Stimulated activated memory B cell treated with anti-CD40 and anti-IgM and Interleukin-4, amounts not matched to agents 10 μg/mL and 1 μg/mL and 100 μg/mL, for 72 hours (primary cell): ENCODE results near the gene DSCAM.

Experiments
- ATAC-seq: fragments of 150-1000 bp; cut with Tn5 transposase; 2 replicates; pipeline ENCODE4 v1.10.0; 2021
- H3K27ac Mint-ChIP-seq: one replicate; pipeline ENCODE4 v1.8.0; 2022; ENCODE audit warnings: mild to moderate bottlenecking, mixed read lengths
- H3K27me3 Mint-ChIP-seq: one replicate; pipeline ENCODE4 v1.8.0; 2022; ENCODE audit warnings: mixed read lengths
- H3K36me3 Mint-ChIP-seq: one replicate; pipeline ENCODE4 v1.8.0; 2022; ENCODE audit warnings: mixed read lengths
- H3K4me1 Mint-ChIP-seq: one replicate; pipeline ENCODE4 v1.8.0; 2022; ENCODE audit warnings: mixed read lengths
- H3K4me3 Mint-ChIP-seq: one replicate; pipeline ENCODE4 v1.8.0; 2022; ENCODE audit warnings: mild to moderate bottlenecking, moderate library complexity, mixed read lengths
- H3K9me3 Mint-ChIP-seq: one replicate; pipeline ENCODE4 v1.8.0; 2022; ENCODE audit warnings: mixed read lengths

DSCAM gene

GRCh38 chr21:40254540-40255465 lies 592.2 kb downstream of the DSCAM start:
- no peak overlapping the region for H3K4me3 Mint-ChIP-seq
- H3K27me3 Mint-ChIP-seq, result no peaks in the 10 kb centered on the region
- peaks cover 7% of the 10 kb centered on the region for H3K9me3 Mint-ChIP-seq
- H3K36me3 Mint-ChIP-seq, result no peaks in the 10 kb centered on the region
- H3K27ac Mint-ChIP-seq, result no peak overlapping the region
- ATAC-seq, result no peak
- H3K4me1 Mint-ChIP-seq, result no peaks in the 10 kb centered on the region

- ATAC-seq, result no peak
- no peak overlapping the region for H3K4me3 Mint-ChIP-seq
Observed at GRCh38 chr21:40253112-40253511, 593.8 kb downstream of the DSCAM start.

GRCh38 chr21:40250514-40251294 lies 596.3 kb downstream of the DSCAM start:
- H3K27me3 Mint-ChIP-seq, result no peaks in the 10 kb centered on the region
- no peaks in the 10 kb centered on the region for H3K36me3 Mint-ChIP-seq
- H3K9me3 Mint-ChIP-seq, result peaks cover 19% of the 10 kb centered on the region
- no peak overlapping the region for H3K27ac Mint-ChIP-seq
- H3K4me1 Mint-ChIP-seq, result no peaks in the 10 kb centered on the region
- H3K4me3 Mint-ChIP-seq, result no peak overlapping the region
- no peak for ATAC-seq

More at GRCh38 chr21:40253112-40253511, 593.8 kb downstream of the DSCAM start:
- no peaks in the 10 kb centered on the region for H3K27me3 Mint-ChIP-seq
- peaks cover 13% of the 10 kb centered on the region for H3K9me3 Mint-ChIP-seq
- no peak overlapping the region for H3K27ac Mint-ChIP-seq
- no peaks in the 10 kb centered on the region for H3K4me1 Mint-ChIP-seq
- H3K36me3 Mint-ChIP-seq, result no peaks in the 10 kb centered on the region

- Mint-ChIP-seq H3K36me3 (no peaks in the 10 kb centered on the region), H3K4me3 (no peak overlapping the region), H3K9me3 (peaks cover 12% of the 10 kb centered on the region), H3K27ac (no peak overlapping the region), H3K27me3 (no peaks in the 10 kb centered on the region), H3K4me1 (no peaks in the 10 kb centered on the region)
- ATAC-seq, result no peak
Observed at GRCh38 chr21:40244981-40245380, 602.0 kb downstream of the DSCAM start.

GRCh38 chr21:40243685-40244084 lies 603.3 kb downstream of the DSCAM start:
- ATAC-seq, result no peak
- Mint-ChIP-seq H3K36me3 (no peaks in the 10 kb centered on the region), H3K27me3 (no peaks in the 10 kb centered on the region), H3K4me1 (no peaks in the 10 kb centered on the region), H3K27ac (no peak overlapping the region), H3K9me3 (peaks cover 11% of the 10 kb centered on the region), H3K4me3 (no peak overlapping the region)

- ATAC-seq, result no peak
- Mint-ChIP-seq H3K27ac (no peak overlapping the region), H3K4me1 (no peaks in the 10 kb centered on the region), H3K27me3 (no peaks in the 10 kb centered on the region), H3K4me3 (no peak overlapping the region), H3K36me3 (no peaks in the 10 kb centered on the region), H3K9me3 (peaks cover 3% of the 10 kb centered on the region)
Observed at GRCh38 chr21:40242586-40243265, 604.2 kb downstream of the DSCAM start.

- Mint-ChIP-seq H3K36me3 (no peaks in the 10 kb centered on the region), H3K9me3 (peaks cover 5% of the 10 kb centered on the region), H3K4me1 (no peaks in the 10 kb centered on the region), H3K27me3 (no peaks in the 10 kb centered on the region), H3K4me3 (no peak overlapping the region), H3K27ac (no peak overlapping the region)
- no peak for ATAC-seq
Observed at GRCh38 chr21:40235528-40235927, 611.4 kb downstream of the DSCAM start.

GRCh38 chr21:40231979-40232378 lies 615.0 kb downstream of the DSCAM start:
- Mint-ChIP-seq H3K4me3 (no peak overlapping the region), H3K9me3 (peaks cover 5% of the 10 kb centered on the region), H3K4me1 (no peaks in the 10 kb centered on the region), H3K36me3 (no peaks in the 10 kb centered on the region), H3K27me3 (no peaks in the 10 kb centered on the region), H3K27ac (no peak overlapping the region)
- no peak for ATAC-seq

GRCh38 chr21:40227096-40227495 lies 619.9 kb downstream of the DSCAM start:
- H3K4me1 Mint-ChIP-seq, result no peaks in the 10 kb centered on the region
- H3K36me3 Mint-ChIP-seq, result no peaks in the 10 kb centered on the region
- no peaks in the 10 kb centered on the region for H3K27me3 Mint-ChIP-seq
- H3K9me3 Mint-ChIP-seq, result peaks cover 4% of the 10 kb centered on the region
- H3K27ac Mint-ChIP-seq, result no peak overlapping the region
- ATAC-seq, result no peak
- no peak overlapping the region for H3K4me3 Mint-ChIP-seq

- Mint-ChIP-seq H3K4me3 (no peak overlapping the region), H3K9me3 (no peaks in the 10 kb centered on the region), H3K4me1 (no peaks in the 10 kb centered on the region), H3K36me3 (no peaks in the 10 kb centered on the region), H3K27ac (no peak overlapping the region), H3K27me3 (no peaks in the 10 kb centered on the region)
- ATAC-seq, result no peak
Observed at GRCh38 chr21:40215941-40216340, 631.0 kb downstream of the DSCAM start.

- Mint-ChIP-seq H3K9me3 (no peaks in the 10 kb centered on the region), H3K4me1 (no peaks in the 10 kb centered on the region), H3K4me3 (no peak overlapping the region), H3K36me3 (no peaks in the 10 kb centered on the region), H3K27me3 (no peaks in the 10 kb centered on the region), H3K27ac (no peak overlapping the region)
- no peak for ATAC-seq
Observed at GRCh38 chr21:40210251-40210650, 636.7 kb downstream of the DSCAM start.

GRCh38 chr21:40208948-40209345 lies 638.0 kb downstream of the DSCAM start:
- no peak overlapping the region for H3K4me3 Mint-ChIP-seq
- no peak overlapping the region for H3K27ac Mint-ChIP-seq
- H3K4me1 Mint-ChIP-seq, result no peaks in the 10 kb centered on the region
- H3K36me3 Mint-ChIP-seq, result no peaks in the 10 kb centered on the region
- H3K9me3 Mint-ChIP-seq, result no peaks in the 10 kb centered on the region
- ATAC-seq, result no peak
- no peaks in the 10 kb centered on the region for H3K27me3 Mint-ChIP-seq

- Mint-ChIP-seq H3K4me3 (no peak overlapping the region), H3K27me3 (no peaks in the 10 kb centered on the region), H3K9me3 (no peaks in the 10 kb centered on the region), H3K36me3 (no peaks in the 10 kb centered on the region), H3K27ac (no peak overlapping the region), H3K4me1 (no peaks in the 10 kb centered on the region)
- ATAC-seq, result no peak
Observed at GRCh38 chr21:40208206-40208947, 638.6 kb downstream of the DSCAM start.

- H3K9me3 Mint-ChIP-seq, result peaks cover 2% of the 10 kb centered on the region
- no peaks in the 10 kb centered on the region for H3K36me3 Mint-ChIP-seq
- H3K27ac Mint-ChIP-seq, result no peak overlapping the region
- no peaks in the 10 kb centered on the region for H3K27me3 Mint-ChIP-seq
- H3K4me3 Mint-ChIP-seq, result no peak overlapping the region
- H3K4me1 Mint-ChIP-seq, result no peaks in the 10 kb centered on the region
- no peak for ATAC-seq
Observed at GRCh38 chr21:40200946-40201345, 646.0 kb downstream of the DSCAM start.

GRCh38 chr21:40200126-40200525 lies 646.8 kb downstream of the DSCAM start:
- no peaks in the 10 kb centered on the region for H3K36me3 Mint-ChIP-seq
- H3K27ac Mint-ChIP-seq, result no peak overlapping the region
- no peaks in the 10 kb centered on the region for H3K27me3 Mint-ChIP-seq

More at GRCh38 chr21:40200126-40200525, 646.8 kb downstream of the DSCAM start:
- Mint-ChIP-seq H3K4me3 (no peak overlapping the region), H3K4me1 (no peaks in the 10 kb centered on the region), H3K9me3 (peaks cover 2% of the 10 kb centered on the region)
- ATAC-seq, result no peak
